Measurements from ENCODE around the gene RAPGEF6.

- TF ChIP-seq POLR2A (IDR thresholded peaks at IDR 0.05; ENCODE audit: low read depth, low read length): no peak
- TF ChIP-seq POLR2AphosphoS5 (IDR thresholded peaks at IDR 0.05; ENCODE audit: low read depth, low read length): no peak
- TF ChIP-seq SPI1 (IDR thresholded peaks at IDR 0.05; ENCODE audit: low read depth, low read length): no peak
- no peak for TF ChIP-seq TAF1 (IDR thresholded peaks at IDR 0.05; ENCODE audit: low read depth, low read length)
- no peak for TF ChIP-seq PAX5 (IDR thresholded peaks at IDR 0.05; ENCODE audit: insufficient read depth, low read length, severe bottlenecking)
- no peak for TF ChIP-seq POU2F2 (IDR thresholded peaks at IDR 0.05; ENCODE audit: low read depth, low read length)
Observed at GRCh38 chr5:131524431-131524830, 110.6 kb downstream of the RAPGEF6 start.
